ENCODE measurements around the gene SPDYC.

Gene SPDYC

DNA sequence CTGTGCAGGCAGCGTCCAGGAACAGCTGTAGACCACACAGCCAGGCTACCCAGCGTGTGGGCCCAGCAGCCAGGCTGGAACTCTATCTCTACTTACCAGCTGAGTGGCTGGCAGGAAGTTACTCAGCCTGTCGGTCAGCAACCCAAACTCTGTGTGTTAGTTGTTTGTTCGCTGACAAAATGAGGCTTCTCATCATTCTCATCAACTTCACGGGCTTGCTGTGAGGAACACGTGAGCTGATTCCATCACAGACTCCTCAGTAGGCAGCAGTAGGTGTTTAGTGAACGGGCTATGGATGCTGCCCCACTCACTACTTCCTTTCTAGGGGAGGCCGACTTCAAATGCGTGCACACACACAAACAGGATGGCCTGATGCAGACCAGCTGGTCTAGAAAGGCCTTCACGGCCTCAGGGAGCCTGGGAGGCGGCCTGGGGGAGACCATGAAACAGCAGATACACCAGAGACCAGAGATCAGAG is 830 bp upstream of the SPDYC start:
- DNase-seq (ENCODE audit: low read depth, low spot score), result peak; percentile 56

DNA sequence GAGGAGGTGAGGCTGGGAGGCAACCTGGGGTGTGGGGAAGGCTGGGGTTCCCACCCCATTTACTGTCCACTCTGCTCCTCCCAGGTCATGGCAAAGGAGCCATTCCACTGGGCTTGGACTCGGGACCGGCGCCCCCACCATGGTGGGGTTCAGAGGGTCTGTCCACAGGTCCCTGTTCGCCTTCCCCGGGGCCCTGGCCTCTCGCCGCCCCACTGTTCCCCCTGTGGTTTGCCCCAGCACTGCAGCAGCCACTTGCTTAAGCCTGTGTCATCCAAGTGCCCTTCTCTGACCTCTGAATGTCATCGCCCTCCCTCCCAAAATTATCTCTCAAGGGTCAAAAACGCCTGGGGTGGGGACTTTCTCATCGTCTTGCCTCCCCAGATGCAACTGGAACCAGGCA is 2.6 kb downstream of the SPDYC start:
- DNase-seq (ENCODE audit: low read depth, low spot score), result no peak

DNA sequence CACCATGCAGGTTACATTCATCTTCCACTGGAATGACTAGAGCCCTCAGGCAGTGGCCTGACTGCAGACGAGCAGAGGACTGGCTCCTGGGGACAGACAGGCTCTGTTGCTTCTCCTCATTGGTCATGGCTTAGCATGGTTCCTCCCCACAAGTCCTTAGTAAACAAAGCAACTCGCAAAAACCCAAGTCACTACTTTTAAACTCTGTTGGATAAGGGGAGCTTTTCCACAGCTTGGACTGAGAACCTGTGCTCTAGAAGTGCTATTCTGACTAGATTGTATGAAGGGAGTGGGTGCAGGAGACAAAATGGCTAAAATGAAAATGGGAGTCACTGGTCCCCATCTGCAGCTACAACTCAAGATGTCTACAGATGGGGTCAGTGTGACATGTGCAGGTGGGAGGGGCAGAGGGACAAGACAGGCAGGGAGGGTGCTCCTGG is 4.6 kb downstream of the SPDYC start:
- peak; percentile 85 for DNase-seq (ENCODE audit: low read depth, low spot score)

DNA sequence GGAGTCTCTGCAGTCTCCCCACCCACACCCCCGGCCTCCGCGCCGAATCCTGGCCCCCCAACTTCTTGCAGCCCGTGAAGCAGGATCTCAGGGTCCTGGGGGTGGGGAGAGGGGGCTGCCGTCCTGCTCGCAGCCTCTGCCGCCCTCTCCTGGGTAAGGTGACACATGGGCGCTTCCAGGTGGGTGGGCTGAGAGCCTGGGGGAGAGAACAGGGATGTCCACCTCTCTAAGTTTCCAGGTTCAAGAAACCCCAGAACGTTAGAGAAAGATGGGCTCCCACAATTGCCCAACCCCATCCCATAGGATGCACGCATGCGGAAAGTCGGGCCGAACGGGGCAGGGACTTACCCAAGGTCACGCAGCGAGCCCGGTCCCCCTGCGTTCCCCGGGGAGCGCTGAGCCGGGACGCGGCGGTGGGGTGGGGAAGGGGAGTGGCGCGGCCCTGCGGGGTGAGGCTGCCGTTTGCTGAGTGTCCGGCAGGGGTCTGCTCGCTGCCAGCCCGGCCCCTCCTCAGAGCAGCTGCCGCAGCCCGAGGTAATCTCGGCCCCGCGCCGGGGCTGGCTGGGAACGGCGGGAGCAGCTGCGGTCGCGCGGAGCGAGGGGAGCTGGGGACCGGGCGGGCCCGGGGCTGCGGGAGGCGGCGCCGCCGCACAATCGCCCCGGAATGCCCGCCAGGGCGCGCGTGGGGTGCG is 11.0 kb downstream of the SPDYC start:
- peak; percentile 88 for DNase-seq (ENCODE audit: low read depth, low spot score)

DNA sequence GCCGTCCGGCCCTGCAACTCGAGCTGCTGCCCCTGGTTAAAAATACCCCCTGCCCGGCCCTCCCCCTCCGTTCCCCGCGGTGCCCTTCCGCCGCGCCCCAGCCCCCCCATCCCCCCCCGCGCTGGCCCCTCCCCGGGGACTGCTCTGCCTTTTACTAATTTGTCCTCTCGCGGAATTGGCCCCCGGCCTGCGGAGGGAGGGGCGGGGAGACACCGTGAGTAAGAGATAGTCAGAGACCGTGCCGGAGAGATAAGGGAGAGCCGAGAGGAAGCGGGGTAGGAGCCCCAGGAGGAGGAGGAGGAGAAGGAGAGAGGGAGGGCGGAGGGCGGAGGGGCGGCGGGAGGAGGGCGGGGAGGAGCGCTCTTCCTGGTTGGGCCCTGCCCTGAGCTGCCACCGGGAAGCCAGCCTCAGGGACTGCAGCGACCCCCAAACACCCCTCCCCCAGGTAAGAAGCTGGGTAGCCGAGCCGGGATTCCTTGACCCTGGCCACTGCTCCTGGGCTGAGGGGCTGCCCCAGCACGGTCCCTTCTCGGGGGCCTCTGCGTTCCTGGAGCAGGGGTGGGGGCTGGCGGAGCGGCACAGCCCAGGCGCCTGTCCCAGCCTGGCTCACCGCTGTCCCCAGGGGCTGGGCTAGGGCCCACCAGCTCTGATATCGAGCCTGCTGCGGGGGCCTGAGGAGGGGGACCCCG is 11.7 kb downstream of the SPDYC start, which contains the start of gene CAPN1:
TSS of gene CAPN1 (plus strand) at position 360 of the 689 bp plus-strand sequence. CDS start 774 bp downstream, outside the sequence.
- DNase-seq (ENCODE audit: low read depth, low spot score), result peak; percentile 85

DNA sequence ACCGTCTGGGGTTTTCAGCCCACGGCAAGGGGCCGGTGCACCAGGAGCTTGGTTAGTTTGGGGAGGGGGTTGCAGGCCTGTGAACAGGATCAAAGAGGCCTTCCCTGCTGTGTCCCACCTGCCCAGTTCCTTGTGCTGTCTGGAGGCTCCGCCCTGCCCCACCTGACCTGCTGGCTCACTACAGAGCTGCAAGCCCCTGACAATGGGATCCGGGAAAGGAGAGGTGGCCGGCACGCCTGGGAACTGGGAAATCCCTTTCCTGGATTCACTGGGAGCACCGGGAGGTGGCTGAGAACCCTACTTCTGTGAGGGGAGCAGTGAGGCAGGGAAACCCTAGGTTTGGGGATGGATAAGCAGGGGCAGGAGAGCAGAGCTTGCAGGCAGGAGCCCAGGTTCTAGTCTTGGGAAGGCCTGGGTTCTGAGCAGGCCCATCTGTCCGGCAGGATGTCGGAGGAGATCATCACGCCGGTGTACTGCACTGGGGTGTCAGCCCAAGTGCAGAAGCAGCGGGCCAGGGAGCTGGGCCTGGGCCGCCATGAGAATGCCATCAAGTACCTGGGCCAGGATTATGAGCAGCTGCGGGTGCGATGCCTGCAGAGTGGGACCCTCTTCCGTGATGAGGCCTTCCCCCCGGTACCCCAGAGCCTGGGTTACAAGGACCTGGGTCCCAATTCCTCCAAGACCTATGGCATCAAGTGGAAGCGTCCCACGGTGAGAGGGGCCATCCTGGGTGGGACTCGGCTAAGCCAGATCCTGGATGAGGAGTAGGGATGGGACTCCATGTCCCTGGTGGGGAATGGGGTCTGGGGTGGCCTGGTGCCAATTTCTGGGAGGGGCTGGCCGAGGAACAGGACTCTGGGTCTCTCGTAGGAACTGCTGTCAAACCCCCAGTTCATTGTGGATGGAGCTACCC is 12.5 kb downstream of the SPDYC start:
- DNase-seq (ENCODE audit: low read depth, low spot score), result peak; percentile 83

DNA sequence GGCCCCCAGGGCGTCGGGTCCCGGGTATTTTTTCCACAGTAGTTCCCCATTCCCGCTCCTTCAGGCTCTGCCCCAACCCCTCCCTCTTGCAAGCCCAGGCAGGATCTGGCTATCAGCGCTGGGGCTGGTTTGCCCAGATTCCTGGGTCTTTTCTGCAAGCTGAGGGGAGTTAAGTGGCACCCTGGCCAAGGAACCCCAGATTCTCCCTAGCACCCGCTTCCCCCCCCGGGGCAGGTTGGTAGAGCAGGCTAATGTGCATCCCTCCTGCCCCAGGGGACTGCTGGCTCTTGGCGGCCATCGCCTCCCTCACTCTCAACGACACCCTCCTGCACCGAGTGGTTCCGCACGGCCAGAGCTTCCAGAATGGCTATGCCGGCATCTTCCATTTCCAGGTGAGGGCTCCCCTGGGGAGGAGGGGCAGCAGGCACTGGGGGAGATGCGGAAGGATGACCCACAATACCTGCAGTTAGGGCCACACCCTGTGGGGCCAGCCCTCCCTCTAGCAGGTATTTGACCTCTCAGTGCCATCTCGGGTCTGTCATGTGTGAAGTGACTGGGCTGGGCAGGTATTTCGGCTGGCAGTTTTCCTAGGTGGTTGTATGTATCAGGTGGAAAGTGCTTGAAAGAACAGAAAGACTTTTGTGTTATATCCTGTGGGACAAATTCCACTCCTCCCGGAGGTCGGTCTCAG is 13.3 kb downstream of the SPDYC start:
- peak; percentile 45 for DNase-seq (ENCODE audit: low read depth, low spot score)

DNA sequence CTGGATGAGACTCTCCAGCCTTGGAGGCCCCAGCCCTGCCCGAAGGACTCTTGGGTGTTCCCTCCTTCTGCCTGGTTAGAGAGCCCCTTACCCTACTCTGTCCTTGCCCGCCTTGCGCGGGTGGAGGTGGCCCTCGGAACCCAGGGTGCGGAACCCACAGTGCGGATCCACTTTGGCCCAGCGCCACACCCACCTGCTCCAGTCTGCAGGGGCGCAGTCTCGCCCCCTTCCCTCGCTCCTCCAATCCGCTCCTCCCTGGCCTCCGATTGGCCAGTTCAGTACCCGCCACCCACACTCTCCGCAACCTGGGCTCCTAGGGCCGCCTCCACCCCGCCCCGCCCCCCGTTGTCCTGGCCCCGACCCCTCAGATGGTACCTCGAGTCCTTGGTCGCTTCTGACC is 14.1 kb downstream of the SPDYC start:
- peak; percentile 41 for DNase-seq (ENCODE audit: low read depth, low spot score)

DNA sequence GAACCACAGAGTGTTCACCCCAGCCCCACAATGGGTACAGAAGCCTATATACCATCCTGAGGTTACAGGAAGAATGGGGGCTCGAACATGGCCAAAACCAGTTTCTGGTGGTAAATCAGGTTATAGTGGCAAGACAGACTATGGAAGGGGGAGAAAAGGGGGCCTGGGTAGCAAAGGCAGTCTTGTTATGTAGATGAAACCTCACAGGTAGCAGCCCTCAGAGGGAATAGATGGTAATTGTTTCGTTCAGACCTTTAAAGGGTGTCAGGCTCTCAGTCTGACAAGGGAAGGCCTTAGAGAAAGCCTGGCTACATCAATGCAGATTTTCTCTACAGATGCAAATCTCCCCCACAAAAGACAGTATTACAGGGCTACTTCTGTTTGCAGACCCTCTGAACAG is 15.1 kb downstream of the SPDYC start:
- DNase-seq (ENCODE audit: low read depth, low spot score), result no peak

DNA sequence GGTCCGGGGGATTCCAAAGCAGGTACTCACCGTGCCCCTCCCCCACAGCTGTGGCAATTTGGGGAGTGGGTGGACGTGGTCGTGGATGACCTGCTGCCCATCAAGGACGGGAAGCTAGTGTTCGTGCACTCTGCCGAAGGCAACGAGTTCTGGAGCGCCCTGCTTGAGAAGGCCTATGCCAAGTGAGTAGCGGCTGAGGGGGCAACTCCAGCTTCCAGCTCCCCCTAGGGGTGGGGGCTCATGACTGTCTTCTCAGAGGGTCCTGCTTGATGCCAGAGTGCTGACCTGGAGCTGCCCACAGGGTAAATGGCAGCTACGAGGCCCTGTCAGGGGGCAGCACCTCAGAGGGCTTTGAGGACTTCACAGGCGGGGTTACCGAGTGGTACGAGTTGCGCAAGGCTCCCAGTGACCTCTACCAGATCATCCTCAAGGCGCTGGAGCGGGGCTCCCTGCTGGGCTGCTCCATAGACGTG is 15.9 kb downstream of the SPDYC start:
- DNase-seq (ENCODE audit: low read depth, low spot score), result peak; percentile 30

DNA sequence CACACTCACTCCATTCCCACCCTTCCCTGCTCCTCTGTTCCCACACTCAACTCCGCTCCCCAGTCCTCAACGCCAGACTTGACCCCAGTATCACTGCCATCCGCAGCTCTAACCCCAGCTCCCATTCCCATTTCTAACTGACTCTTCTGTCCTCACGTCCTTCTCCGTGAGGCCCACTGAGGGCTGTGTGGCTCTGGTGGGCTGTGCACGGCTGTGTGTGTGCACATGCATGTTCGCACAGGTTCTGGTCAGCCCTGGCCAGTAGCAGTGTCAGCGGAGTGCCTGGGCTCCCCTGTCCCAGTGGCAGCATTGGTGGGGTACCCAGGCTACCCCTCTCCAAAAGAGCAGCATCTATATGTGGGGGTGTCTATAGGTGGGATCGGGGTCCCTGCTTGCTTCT is 16.7 kb downstream of the SPDYC start:
- no peak for DNase-seq (ENCODE audit: low read depth, low spot score)

DNA sequence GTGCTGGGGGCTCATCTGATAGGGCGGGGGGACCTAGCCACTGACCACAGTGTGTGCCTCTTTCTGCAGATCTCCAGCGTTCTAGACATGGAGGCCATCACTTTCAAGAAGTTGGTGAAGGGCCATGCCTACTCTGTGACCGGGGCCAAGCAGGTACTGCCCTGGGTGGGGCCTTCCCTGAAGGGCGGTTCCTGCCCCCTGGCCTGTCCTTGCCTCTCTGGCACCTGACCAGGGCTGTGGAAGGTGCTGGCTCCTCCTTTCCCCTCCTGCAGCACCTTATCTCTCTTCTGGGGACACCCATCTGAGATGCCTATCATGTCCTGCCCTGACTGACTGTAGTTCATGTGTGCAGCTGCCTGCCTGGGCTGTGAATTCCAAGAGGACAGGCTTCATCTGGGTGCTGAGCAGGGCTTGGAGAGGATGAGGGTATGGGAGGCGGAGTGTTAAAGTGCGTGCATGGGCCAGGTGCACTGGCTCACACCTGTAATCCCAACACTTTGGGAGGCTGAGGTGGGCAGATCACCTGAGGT is 17.2 kb downstream of the SPDYC start:
- DNase-seq (ENCODE audit: low read depth, low spot score), result no peak

DNA sequence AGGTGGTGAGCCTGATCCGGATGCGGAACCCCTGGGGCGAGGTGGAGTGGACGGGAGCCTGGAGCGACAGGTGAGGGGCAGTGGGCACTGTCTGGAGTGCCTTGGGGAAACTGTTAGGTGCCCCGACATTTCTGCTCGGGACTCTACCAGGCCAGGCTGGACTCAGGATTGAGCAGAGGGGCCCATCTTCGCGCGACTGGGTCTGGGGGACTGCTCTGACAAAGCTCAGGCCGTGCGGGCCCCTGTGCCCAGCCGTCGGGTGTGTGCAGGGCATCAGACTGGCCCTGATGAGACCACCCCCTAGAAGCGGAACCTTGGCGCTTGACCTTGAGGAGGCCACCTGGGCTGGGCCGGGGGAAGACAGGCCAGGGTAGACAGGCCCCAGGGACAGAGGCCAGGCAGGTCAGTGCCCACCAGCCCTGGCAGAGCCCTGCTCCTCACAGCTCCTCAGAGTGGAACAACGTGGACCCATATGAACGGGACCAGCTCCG is 18.0 kb downstream of the SPDYC start:
- no peak for DNase-seq (ENCODE audit: low read depth, low spot score)

DNA sequence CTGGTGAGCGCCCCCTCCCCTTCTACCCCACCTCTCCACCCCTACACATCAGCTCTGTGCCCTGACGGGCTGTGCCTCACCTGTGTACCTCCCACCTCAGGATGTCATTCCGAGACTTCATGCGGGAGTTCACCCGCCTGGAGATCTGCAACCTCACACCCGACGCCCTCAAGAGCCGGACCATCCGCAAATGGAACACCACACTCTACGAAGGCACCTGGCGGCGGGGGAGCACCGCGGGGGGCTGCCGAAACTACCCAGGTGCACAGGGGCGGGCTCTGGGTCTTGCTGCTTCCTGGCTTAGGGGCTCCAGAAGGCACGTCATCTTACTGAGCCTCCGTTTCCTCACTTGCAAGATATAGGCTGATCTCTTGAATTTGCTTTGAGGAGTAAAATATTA is 18.5 kb downstream of the SPDYC start:
- DNase-seq (ENCODE audit: low read depth, low spot score), result no peak

DNA sequence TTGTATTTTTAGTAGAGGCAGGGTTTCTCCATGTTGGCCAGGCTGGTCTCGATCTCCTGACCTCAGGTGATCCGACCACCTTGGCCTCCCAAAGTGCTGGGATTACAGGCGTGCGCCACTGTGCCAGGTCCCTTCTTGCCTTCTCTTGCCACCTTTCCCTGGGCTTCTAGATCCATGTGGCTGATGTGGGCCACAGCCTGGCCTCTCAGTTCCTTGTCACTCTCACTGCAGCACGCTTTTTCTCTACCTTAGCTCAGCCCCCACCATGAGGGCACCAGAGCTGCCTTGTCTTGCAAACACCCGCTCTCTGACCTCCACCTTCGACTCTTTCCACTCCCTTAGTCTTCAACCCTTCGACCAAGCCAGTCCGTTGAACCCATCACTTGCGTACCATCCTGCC is 19.2 kb downstream of the SPDYC start:
- DNase-seq (ENCODE audit: low read depth, low spot score), result no peak

DNA sequence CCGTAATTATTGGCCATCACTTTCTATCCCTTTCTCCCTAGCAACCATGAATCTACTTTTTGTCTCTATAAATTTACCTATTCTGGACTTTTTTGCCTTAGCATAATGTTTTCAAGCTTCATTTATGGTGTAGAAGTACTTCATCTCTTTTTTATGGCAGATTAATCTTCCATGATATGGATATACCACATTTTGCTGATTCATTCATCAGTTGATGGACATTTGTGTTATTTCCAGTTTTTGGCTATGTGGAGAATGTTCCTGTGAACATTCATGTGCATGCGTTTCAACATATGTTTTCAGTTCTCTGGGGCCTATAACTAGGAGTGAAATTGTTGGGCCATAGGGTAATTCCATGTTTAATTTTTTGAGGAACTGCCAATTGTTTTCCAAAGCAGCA is 24.5 kb downstream of the SPDYC start:
- DNase-seq (ENCODE audit: low read depth, low spot score), result no peak

DNA sequence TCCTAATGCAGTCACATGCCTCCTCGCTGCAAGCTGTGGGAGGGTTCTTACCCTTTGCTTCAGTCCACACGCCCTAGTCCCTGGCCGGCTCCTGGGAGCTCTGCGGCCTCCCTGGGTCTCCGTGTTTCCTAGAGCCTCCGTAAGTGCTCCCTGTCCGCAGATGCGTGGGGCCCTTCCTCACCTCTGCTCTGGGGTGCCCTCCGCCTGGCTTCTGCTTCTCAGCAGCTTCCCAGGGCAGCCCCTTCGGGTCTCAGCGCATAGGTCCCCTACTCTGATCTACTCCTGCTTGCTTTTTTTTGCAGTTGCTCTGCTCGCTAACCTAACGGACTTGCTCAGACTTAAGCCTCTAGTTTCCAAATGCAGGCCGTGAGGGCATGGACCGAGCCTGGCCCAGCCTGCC is 34.1 kb downstream of the SPDYC start:
- no peak for DNase-seq (ENCODE audit: low read depth, low spot score)

DNA sequence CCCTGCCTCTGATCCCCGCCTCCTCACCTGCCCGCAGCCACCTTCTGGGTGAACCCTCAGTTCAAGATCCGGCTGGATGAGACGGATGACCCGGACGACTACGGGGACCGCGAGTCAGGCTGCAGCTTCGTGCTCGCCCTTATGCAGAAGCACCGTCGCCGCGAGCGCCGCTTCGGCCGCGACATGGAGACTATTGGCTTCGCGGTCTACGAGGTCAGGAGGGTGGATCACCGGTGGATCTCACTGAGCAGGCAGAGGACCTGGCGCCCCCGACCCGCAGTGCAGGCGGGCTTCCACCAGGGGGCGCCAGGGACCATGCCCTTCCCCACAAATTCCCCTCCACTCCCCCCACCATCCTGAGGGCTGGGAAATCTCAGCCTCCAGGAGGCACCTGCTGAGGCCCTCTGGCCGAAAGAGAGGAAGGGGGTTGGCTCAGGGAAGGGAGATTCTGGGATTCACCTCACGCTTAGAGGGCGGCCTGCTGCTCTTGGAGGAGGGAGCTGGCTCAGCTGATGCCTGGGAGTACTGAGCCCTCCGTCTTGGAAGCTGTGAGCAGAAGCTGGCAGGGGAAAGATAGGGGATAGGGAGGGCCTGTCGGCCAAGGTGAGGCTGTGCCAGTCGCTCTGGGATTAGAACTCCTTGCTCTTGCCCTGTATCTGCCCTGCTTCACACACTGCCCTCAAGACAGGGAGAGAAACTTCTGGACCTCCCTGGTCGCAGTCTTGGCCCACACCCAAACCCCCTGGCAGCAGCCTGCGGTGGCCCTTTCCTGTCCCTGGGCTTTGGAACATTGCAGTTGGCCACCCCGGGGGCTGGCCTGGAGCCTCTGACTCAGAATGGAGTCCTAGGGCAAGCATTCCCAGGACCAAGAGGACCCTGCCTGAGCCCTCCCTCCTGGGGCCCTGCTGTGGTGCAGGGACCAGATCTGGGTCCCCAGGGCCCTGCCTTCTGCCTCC is 34.9 kb downstream of the SPDYC start:
- peak; percentile 98 for DNase-seq (ENCODE audit: low read depth, low spot score)

DNA sequence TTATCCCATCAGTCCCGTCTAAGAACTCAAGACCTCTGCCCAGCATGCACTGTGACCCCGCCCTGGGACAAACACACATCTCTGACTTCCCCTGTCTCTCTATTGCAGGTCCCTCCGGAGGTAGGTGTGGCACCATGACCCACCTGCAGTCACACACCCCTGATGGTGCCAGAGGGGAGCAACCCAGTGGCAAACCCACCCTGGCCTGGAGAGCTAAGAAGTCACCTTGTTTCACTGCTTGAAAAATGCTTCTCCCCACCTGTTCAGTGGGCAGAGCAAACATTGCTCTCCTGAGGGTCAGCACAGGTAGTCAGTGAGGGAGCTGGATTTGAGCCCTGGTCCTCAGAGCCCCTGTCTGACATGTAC is 35.6 kb downstream of the SPDYC start:
- DNase-seq (ENCODE audit: low read depth, low spot score), result no peak

DNA sequence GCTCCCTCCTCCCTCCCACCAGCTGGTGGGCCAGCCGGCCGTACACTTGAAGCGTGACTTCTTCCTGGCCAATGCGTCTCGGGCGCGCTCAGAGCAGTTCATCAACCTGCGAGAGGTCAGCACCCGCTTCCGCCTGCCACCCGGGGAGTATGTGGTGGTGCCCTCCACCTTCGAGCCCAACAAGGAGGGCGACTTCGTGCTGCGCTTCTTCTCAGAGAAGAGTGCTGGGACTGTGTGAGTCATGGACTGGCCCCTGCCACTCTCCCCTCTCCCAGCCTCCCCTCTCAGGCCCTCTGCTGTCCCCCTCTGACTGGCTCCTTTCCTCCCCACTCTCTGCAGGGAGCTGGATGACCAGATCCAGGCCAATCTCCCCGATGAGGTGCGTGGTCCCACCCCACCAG is 36.4 kb downstream of the SPDYC start:
- no peak for DNase-seq (ENCODE audit: low read depth, low spot score)

Data from ELF-1 (cell line).